ENCODE results near the gene RSBN1L. TPM values are rescaled to one million over a fixed set of nuclear protein-coding genes. Genes with fewer than 3 reads are reported as not detected.

The RSBN1L gene
- polyA plus RNA-seq, 1 donor (not counting 4 experiments of a cell fraction or from before 2014, with no cell fraction given) = 9.6 TPM

- dilution Hi-C loops (cut with MboI; ENCODE audit: extremely low pct_ligation_motif_present, low sequenced_read_pairs) = no loop called here
- Histone ChIP-seq H2AFZ (ENCODE audit: control insufficient read depth, low read length) (no peak overlapping the region), H3K79me2 (ENCODE audit: control insufficient read depth, insufficient read depth, low read length) (peaks cover 15% of the 10 kb centered on the region), H3K9ac (ENCODE audit: control insufficient read depth, extremely low read depth, insufficient read depth, low read length) (no peak overlapping the region), H3K36me3 (ENCODE audit: control insufficient read depth in 2 of 2, extremely low read depth in 1 of 2, insufficient read depth in 2 of 2, low read length in 2 of 2) (no peaks in the 10 kb centered on the region), H3K9me1 (ENCODE audit: control insufficient read depth, extremely low read depth, insufficient read depth, low read length) (no peaks in the 10 kb centered on the region), H4K20me1 (ENCODE audit: control insufficient read depth, extremely low read depth, insufficient read depth, low read length) (no peaks in the 10 kb centered on the region), H3K4me2 (ENCODE audit: control insufficient read depth, extremely low read depth, insufficient read depth, low read depth, low read length) (no peak overlapping the region), H3K27me3 (ENCODE audit: control insufficient read depth, extremely low read depth, insufficient read depth, low read length) (no peaks in the 10 kb centered on the region), H3K4me1 (ENCODE audit: control insufficient read depth, extremely low read depth, insufficient read depth, low read length) (peaks cover under 1% of the 10 kb centered on the region), H3K4me3 (ENCODE audit: control insufficient read depth in 2 of 3, extremely low read depth in 1 of 3, insufficient read depth in 2 of 3, low read depth in 1 of 3, low read length in 3 of 3) (no peak overlapping the region), H3K9me3 (ENCODE audit: control insufficient read depth, low read depth, low read length) (peaks cover 3% of the 10 kb centered on the region), H3K27ac (ENCODE audit: control insufficient read depth, insufficient read depth, low read length) (no peak overlapping the region)
- no peak for TF ChIP-seq CTCF (optimal IDR thresholded peaks at IDR 0.05 in 1 of 3, IDR thresholded peaks at IDR 0.05 in 1 of 3, conservative IDR thresholded peaks at IDR 0.05 in 1 of 3; ENCODE audit: extremely low read depth in 1 of 3, insufficient read depth in 2 of 3, low read length in 3 of 3)
- no peak for TF ChIP-seq EZH2 (IDR thresholded peaks at IDR 0.05; ENCODE audit: low read length)
- FAIRE-seq = no peak
- DNase-seq (ENCODE audit: low read depth, low spot score) = no peak
Observed at GRCh38 chr7:77826300-77826699, 130.0 kb downstream of the RSBN1L start.

- Histone ChIP-seq H3K79me2 (ENCODE audit: control insufficient read depth, insufficient read depth, low read length) (peaks cover 2% of the 10 kb centered on the region), H3K36me3 (ENCODE audit: control insufficient read depth in 2 of 2, extremely low read depth in 1 of 2, insufficient read depth in 2 of 2, low read length in 2 of 2) (no peaks in the 10 kb centered on the region), H2AFZ (ENCODE audit: control insufficient read depth, low read length) (no peak overlapping the region), H3K4me1 (ENCODE audit: control insufficient read depth, extremely low read depth, insufficient read depth, low read length) (peaks cover 3% of the 10 kb centered on the region), H3K27me3 (ENCODE audit: control insufficient read depth, extremely low read depth, insufficient read depth, low read length) (no peaks in the 10 kb centered on the region), H3K9me3 (ENCODE audit: control insufficient read depth, low read depth, low read length) (no peaks in the 10 kb centered on the region), H3K4me2 (ENCODE audit: control insufficient read depth, extremely low read depth, insufficient read depth, low read depth, low read length) (no peak overlapping the region), H3K9ac (ENCODE audit: control insufficient read depth, extremely low read depth, insufficient read depth, low read length) (no peak overlapping the region), H3K9me1 (ENCODE audit: control insufficient read depth, extremely low read depth, insufficient read depth, low read length) (no peaks in the 10 kb centered on the region), H3K27ac (ENCODE audit: control insufficient read depth, insufficient read depth, low read length) (no peak overlapping the region), H3K4me3 (ENCODE audit: control insufficient read depth in 2 of 3, extremely low read depth in 1 of 3, insufficient read depth in 2 of 3, low read depth in 1 of 3, low read length in 3 of 3) (no peak overlapping the region), H4K20me1 (ENCODE audit: control insufficient read depth, extremely low read depth, insufficient read depth, low read length) (no peaks in the 10 kb centered on the region)
- dilution Hi-C loops (cut with MboI; ENCODE audit: extremely low pct_ligation_motif_present, low sequenced_read_pairs) = no loop called here
- no peak for FAIRE-seq
- no peak for TF ChIP-seq CTCF (optimal IDR thresholded peaks at IDR 0.05 in 1 of 3, IDR thresholded peaks at IDR 0.05 in 1 of 3, conservative IDR thresholded peaks at IDR 0.05 in 1 of 3; ENCODE audit: extremely low read depth in 1 of 3, insufficient read depth in 2 of 3, low read length in 3 of 3)
- no peak for TF ChIP-seq EZH2 (IDR thresholded peaks at IDR 0.05; ENCODE audit: low read length)
- no peak for DNase-seq (ENCODE audit: low read depth, low spot score)
Observed at GRCh38 chr7:77827999-77828398, 131.7 kb downstream of the RSBN1L start.

Data from keratinocyte (primary cell).